ENCODE results near the gene C10orf90.

- no peak for TF ChIP-seq CTCF (IDR thresholded peaks at IDR 0.05; ENCODE audit: poor library complexity)
- TF ChIP-seq EZH2 (IDR thresholded peaks at IDR 0.05; ENCODE audit: borderline replicate concordance): no peak
Measured at GRCh38 chr10:126479280-126479895, 191.1 kb downstream of the C10orf90 start.

Measured in hepatocyte (in vitro differentiated cells).